Posterior vena cava (tissue), 2 donors: Measurements from ENCODE around the gene RIC3. TPM values are rescaled to one million over a fixed set of nuclear protein-coding genes. Genes with fewer than 3 reads are reported as not detected.

Experiments
- DNase-seq: peaks from one replicate; pipeline ENCODE4 v3.0.0-alpha.2; 2020; ENCODE audit warnings: low spot score
- intact Hi-C, 2 donors: fragments of 100-400 bp; cut with DNase I; formaldehyde crosslinking; loops; one replicate each; pipeline versions ENCODE4 v1.14.1 to v1.14.2; 2022 to 2023
- total RNA-seq, 2 donors: library from RNA; stranded (reverse); fragmentation: NEBNext Ultra II Directional; extraction: Animal tissue kit (Norgen Biotek cat#: 25700); gene quantifications; one replicate each; pipeline ENCODE4 v1.2.1, GENCODE V29; 2021
- donor health status: DM: yes; HTN: yes; CAD: no.
- donor health status: DM: yes; HTN: yes; CAD: no.

Gene RIC3
- total RNA-seq, 2 donors from 2014 or later: 6.0 to 7.7 TPM

DNA sequence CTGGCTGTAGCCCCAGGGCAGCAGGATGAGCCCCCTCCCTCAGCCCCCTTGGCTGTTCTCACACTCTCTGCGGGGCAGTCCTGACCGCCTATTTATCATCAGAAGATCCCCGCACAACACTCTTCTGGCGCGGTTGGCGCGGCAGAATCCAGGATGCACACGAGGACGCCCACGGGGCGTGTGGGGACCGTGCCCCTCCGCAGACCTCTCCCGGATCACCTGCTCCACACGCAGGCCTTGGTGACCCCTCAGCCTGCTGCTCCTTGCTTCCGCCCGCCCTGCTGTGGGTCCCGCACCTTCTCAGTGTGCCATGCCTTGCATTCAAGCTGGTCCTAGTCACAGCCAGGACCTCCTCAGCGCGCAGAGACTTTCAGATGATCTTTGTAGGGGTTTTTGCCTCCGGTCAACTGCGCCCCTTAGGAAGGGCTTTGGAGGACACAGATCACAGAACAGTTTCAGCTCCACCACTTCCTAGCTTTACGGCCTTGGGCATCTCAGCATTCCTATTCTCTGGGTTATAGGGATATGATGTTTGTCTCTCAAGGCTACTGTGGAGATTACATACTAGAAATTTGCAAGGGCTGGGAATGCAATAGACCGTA lies 88.7 kb downstream of the RIC3 start:
- intact Hi-C loops: no loop called here
- peak; percentile 83 for DNase-seq

DNA sequence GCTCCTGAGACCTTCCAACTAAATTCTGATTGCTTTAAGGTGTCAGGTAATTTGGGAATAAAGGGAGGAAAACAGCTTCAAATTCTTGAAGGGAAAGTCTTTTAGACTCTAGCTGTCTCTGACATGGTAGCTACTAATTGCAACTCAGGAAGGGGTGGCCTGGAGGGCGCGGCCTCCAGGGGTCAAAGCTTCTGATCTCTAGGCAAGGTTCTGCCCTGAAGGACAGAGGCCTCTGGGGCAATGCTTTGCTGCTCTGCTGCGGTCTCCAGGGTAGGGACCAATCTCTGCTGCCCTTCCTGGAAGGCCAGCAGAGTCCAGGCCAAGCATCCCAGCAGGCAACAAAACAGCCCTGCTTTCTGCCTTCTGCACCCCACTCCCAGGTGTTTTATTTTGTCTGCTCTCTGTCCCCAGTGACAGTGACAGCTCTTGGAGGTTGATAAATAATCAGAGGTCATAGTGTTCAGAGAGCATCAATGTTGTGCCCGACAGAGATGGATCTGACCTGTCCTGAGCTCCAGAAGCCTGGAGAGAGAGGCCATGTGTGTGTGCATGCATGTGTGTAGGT lies 89.6 kb downstream of the RIC3 start:
- DNase-seq: no peak

DNA sequence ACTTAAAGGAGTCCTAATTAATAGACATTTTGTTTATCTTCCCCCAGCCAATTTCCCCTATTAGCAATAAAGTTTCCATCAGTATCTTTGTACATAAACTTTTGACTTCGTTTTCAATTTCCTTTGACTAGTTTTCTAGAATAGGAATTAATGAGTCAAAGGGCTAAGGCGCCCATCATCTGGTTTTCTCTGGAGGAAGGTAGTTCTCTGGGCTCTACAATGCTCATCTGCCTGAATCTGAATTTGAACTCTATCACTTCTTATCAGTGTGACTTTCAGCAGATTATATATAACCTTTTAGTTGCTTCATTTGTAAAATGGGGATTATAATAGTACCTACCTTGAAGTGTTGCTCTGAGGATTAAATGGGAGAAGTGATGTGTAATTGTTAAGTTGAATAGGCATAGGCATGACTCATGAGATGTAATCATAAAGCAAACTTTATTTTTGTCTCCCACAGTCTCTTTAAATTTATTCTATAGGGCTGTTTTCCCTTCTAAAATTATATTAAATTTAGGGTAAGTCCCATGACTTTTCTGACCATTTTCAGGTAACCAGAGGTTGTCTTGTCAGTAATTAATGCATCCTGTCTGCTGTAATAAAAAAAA lies 93.6 kb downstream of the RIC3 start:
- intact Hi-C loops: no loop called here
- DNase-seq: no peak

More for the DNA sequence above, 89.6 kb downstream of the RIC3 start:
- intact Hi-C loops: no loop called here

DNA sequence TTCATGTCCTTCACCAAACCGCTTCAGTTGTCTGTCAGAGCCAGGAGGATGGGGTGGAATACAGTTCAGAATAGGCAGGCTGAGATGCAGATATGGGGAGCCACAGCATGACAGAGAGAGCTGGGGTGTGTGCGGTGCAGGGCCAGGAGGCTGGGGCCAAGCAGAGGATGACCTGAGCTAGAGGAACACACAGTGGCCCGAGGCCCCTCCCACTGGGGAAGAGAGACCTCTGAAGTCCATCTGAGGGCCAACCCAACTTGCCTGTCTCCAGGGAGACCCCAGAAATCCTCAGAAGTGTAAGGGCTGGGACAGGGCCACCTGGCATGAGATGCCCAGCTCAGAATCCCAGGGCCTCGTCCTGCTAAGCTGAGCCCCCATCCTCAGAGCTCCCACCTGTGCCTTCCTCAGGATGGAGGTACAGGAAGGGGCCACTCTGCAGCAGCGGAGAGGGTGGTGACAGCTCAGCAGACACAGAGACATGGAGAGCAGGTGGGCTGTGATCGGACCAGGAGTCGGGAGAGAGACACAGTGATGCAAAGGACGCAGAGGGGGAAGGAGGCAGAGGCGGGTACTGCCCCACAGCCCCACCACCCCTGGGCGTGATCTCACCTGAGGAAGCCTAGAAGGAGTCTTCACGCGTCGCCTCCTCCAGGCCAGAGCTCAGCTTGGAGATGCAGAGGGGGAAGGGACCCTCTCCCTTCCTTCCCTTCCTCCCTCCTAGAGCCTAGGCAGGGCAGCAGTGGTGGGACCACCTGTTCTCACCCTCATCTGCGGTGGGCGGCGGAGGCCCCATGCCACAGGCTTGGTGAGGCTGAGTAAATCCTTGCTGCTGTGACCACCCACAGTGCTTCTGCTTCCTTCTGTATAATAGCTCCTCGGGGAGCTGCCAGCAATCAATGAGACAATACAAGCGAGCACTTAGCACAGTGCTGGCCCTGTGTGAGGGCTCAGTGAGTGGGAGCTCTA lies 96.9 kb downstream of the RIC3 start:
- intact Hi-C loops: no loop called here
- peak; percentile 62 for DNase-seq

DNA sequence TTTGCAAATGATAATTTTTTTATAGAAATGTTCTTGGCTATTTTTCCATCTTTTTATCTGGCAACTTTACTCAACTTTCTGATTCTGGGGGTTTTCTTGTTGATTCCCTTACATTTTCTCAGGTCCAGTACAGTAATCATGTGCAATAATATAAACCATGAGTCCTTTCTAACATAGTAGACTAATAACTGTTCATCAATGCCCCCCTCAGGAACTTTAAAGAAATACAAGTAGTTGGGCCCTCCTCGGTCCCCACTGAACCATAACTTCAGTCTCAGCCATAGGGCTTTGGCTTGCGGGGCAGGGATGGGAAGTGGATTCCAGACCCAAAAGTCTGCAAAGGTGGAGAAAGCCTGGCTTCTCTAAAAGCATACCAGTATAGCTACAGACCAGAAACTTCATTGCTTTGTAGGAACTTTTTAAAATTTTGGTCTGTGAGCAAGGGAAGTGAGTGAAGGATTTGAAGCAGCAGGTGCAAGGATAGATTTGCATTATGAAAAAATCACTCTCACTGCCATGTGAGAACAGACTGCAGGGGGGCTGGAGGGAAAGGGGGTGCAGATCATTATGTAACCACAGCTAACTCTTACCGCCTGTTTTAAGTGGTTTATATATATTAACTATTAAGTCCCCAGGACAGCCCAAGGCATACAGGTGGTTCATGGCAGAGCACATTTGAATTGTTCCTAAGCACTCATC lies 98.3 kb downstream of the RIC3 start:
- intact Hi-C loops: no loop called here

DNA sequence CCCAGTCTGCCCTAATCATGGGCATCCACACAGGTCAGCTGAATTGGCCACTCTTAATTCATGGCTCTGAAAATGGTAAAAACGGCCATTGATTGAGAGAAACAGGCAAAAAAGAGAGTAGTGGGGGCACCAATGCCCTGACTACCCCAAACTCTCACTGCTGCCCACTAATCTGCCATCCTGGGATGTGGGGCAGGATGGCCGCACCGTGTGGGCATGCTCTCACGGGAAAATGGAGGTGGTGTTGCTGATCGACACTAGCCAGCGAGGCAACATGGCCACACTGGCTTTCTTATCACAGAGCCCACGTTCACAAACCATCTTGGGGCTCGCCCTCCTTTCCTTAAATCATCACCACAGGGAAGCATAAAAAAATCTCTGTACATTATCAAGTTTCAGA lies 99.1 kb downstream of the RIC3 start:
- intact Hi-C loops: no loop called here
- no peak for DNase-seq

More for the DNA sequence above, 98.3 kb downstream of the RIC3 start:
- DNase-seq: no peak

DNA sequence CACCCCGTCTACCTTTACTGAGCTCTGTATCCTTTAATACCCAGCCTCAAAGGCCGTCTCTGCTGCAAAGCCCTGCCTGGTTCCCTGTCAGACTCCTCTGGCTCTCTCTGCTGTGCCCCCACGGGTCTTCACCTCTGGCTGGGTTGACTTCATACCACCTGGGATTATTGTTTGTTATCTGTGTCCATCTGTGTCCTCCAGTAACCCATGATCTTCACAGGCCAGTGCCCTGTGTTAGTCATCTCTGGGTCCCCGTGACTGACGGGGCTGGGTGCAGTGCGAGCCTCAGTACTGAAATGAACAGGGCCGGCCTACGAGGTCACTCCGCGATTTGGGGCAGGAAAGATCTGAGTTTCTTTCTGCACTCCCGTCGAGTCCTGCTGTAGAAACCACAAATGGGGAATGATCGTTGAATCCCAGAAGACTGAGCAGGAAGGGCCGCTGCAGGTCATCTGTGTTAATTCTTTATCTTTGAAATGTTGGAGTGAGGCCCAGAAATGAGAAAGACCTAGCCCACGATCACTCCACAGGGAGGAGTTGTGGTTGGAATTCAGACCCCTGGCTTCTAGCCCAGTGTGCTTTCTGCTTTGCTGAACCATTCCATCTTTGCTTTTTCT lies 100.1 kb downstream of the RIC3 start:
- intact Hi-C loops: no loop called here
- DNase-seq: no peak

DNA sequence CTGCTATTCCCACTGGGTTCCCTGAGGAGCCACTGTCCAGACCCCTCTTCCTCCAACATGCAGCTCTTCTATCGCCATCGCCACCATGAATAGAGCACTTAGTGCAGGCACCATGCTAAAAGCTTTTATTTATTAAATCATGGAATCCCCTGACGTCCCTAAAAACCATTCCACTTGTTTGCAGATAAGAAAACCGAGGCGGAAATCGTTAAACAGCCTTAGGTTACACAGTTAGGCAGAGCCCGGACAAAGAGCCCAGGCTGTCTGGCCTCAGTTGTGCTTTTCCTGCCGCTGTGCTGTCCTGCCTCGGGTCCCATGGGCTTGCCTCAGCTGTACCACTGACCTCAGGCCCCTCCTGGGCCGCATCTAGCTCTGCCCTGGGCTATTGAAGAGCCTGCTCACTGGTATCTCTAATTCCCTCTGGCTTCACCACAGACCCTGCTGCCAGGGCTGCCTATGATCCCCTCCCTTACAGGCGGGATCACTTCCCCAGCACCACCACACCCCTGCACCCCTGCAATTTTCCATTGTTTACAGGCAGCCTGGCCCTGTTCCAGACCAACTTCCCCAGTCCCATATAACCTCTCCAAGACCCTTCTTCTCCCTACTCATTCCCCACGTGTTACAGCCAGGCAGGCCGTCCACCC lies 100.8 kb downstream of the RIC3 start:
- intact Hi-C loops: no loop called here
- no peak for DNase-seq

DNA sequence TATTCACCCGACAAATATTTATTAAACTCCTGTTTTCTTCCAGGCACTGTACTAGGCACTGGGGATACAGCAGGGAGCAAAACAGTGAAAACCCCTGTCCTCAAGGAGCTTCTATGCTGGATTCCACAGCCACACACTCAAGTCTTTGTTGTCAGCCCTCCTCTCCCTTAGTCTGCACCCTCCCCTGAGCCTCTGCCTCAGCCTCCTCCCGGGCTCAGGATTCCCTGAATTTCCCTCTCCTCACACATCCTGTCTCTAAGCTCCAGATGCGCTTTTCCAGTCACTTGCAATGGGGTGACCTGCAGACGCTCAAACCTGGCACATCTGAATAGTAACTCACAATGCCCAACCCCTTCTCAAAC lies 101.3 kb downstream of the RIC3 start:
- intact Hi-C loops: no loop called here
- no peak for DNase-seq

DNA sequence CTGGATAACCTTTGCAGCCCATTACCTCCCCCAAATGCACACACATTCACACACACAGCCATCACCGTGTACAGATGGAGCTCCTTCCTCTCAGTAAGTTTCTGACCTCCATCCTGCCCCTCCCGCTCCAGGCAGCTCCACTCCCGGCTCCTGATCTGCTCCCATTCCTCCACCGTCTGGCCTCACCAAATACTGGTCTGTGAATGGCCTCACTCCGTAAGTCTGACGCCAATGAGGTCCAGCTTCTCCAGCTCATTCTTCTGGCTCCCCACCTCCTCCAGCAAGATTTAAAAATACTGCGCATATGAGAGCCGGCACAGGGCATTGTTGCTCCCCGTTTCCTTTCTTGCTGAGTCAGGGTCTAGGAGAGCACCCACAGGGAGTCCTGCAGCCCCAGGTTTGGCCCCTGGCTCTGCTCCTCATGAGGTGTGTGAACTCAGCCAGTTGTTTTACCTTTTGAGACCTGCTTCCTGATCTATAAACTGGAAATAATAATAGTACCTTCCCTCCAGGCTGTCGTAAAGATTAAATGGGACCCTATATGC lies 101.8 kb downstream of the RIC3 start:
- intact Hi-C loops: no loop called here
- no peak for DNase-seq

DNA sequence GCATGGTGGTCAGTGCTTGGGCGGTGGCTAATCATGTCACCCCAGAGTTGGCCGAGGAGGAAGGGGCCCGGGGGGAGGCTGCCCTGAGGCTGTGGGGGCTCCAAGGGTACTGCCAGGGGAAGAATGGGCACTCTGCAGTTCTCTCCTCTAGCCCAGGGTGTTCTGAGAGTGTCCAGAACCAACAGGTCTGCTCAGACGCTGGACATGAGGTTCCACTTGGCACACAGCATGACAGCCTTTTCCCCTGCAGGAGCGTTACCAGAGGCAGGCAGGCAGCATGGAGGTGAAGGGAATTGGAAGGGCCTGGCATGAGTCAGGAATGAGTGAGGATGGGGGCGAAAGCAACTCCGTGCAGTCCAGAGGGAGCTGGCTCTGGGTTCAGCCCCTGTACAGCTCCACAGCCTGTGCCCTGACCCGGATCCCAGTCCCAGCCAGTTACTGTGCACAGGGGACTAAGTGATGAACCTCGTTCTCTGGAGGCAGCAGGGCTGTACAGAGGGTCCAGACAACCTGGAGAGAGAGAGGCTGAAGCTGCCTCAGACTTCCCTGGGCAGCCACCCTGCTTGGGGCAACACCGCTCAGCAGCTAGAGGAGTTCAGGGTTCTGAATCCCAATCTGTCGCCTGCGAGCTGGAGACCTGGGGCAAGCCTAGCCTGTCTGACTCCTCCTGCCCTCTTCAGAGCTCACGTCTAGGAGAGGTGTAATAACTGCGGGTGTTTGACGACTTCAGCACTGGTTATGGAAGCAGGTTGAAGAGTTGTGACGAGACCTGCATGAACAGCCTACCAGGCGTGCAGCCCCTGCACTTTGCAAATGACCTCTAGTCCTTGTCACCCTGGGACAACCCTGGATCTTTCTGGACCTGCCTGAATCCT lies 102.6 kb downstream of the RIC3 start:
- intact Hi-C loops: no loop called here

DNA sequence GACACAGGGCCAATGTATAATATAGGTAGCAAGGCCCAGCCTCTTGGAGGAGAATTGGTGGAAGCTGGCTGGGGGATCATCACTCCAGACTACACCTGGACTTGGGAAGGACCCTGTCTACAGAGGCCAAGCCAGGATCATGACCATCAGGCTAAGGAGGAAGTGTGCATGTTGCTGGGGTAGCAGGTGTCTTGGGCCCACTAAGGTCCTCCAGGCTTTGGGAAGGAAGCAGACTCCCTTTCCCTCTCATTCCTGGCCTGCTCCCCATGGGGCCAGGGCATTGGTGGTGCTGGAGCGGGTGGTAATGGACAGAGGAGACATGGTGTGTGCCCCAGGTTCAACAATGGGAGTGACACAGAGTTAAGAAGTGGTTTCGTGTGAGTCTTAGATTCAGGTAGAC lies 103.8 kb downstream of the RIC3 start:
- DNase-seq: no peak
- intact Hi-C loops: no loop called here

More for the DNA sequence above, 102.6 kb downstream of the RIC3 start:
- DNase-seq: no peak

DNA sequence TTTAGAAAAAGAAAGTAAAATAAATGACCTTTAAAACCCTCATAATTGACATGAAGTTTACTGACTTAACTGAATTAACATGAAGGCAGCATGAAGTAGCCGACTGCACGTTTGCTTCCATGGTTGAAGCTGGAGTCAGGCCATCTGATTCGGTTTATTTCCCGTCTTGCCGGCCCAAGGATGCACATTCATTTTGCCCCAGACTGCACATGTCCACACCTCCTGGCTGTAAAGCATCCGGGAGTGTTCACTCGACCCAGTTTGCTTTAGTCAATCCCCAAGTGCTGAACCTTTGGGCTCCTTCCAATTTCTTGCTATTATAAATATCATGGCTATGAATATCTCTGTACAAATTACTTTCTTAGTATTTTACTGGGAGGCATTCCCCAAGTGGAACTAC lies 105.5 kb downstream of the RIC3 start:
- no peak for DNase-seq
- intact Hi-C loops: no loop called here

DNA sequence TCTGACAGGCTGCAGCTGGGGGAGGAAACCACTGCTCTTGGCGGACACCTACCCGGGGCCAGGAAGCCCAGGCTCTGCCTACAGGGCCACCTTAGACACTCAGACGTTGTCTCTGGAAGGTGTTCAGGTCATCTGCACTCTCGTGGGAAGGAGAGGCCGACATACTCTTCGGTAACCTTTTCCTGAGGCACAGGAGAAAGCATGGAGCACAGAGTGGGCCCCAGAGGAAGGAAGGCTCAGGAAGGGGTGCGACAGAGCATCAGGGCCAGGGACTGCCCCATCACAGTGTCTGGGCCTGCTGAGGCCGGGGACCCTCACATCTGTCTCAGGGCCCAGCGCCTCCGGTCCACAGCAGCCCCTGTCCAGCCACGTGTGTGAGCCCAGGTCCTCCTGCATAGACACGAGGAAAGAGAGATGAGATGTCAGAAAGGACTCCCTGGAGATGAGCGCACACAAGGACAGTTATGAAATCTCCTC lies 106.0 kb downstream of the RIC3 start:
- DNase-seq: no peak
- intact Hi-C loops: no loop called here

DNA sequence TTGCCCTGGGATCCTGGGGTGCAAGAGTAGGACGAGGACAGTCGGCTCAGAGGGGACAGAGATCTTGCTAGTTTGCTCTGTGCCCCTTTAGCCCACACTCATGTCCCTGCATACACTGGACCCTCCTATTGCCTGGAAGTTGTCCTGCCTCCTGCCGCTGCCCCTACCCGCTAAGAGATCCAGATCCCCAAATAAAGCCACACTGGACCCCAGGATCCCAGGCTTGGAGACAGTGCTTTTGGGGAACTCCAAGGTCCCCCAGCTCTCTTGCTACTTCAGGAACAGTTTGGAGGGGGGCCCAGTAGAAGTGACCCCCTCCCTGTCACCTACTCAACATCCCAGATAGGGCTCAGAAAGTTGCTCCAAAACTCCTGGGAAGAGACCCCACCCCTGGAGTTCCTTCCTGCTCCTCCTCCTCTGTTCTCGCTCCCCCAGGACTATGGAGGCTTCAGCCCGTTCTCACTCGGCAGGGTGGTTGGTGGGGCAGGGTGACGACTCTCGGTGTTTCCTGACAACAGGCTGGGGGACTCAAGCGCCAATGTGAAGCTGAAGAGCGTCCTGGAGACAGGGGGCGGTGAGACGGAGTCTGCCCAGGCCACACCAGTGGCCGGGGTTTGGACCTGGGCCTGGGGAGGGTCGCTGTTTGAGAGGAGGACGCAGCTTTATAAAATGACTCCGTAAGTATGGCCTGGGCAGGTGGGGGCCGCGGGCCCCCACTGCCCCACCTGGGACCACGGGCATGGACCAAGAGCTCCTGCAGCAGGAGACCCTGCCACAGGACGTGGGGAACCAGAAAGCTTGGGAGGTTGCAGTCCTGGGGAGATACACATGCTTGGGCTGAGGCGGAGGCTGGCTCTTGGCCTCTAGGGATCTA lies 107.0 kb downstream of the RIC3 start:
- DNase-seq: no peak
- intact Hi-C loops: no loop called here

DNA sequence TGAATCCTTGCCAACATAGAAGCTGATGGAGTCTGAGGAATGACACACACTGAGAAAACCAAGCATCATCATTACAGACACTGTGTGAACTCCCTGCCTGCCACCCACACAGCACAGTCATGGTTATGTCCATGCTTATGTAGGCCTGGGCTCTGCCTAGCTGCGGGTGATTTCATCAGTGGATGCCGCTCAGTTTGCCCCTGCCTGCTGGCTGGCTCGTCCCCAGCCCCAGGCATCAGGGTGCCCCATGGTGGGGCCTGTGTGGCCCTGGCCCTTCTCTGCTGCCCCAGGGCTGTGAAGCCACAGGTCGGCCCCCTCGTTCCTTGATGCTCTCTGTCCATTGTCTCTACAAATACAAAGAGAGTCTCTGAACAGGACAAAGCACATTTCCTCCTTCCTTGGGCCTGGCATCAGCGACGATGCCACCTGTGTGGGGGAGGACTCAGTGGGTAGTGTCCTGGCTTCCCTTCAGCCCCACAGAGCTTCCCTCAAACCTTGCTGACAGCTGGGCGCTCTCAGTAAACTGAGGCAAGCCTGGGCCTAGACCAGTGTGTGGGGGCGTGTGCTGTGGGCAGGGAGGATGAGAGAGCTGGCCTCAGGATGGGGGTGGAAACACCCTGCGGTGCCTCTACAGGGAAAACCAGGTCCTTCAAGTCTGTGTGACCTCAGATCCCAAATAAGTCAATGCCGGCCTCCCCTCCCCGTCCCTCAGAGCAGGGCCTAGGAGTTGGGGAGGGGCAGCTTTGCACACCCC lies 107.8 kb downstream of the RIC3 start:
- intact Hi-C loops: no loop called here
- DNase-seq: no peak
